NCI-H146 treated with DMSO at 0.1 percent for 48 hours (cell line): Measurements from ENCODE around the gene C1QTNF2.

Experiments
- DNase-seq: peaks from one replicate; lab custom pipeline; 2025; ENCODE audit not compliant: unreplicated experiment; lab: John Stamatoyannopoulos, UW

The C1QTNF2 gene

GRCh38 chr5:160375701-160376100 is 5.3 kb upstream of the C1QTNF2 start:
- DNase-seq, result no peak

GRCh38 chr5:160375166-160375565 is 4.7 kb upstream of the C1QTNF2 start:
- DNase-seq, result no peak

- DNase-seq, result no peak
These were observed 868 bp upstream of the C1QTNF2 start for GRCh38 chr5:160371294-160371693.

- no peak for DNase-seq
These were observed 248 bp upstream of the C1QTNF2 start for GRCh38 chr5:160370713-160371034.

GRCh38 chr5:160367885-160368284 is 2.5 kb downstream of the C1QTNF2 start:
- no peak for DNase-seq

- DNase-seq, result no peak
These were observed 3.2 kb downstream of the C1QTNF2 start for GRCh38 chr5:160367261-160367660.

GRCh38 chr5:160366230-160366629 is 4.2 kb downstream of the C1QTNF2 start:
- DNase-seq, result no peak

- no peak for DNase-seq
These were observed 6.6 kb downstream of the C1QTNF2 start for GRCh38 chr5:160363660-160364395.

GRCh38 chr5:160363211-160363610 is 7.2 kb downstream of the C1QTNF2 start:
- DNase-seq, result no peak

- DNase-seq, result no peak
These were observed 8.7 kb downstream of the C1QTNF2 start for GRCh38 chr5:160361624-160362228.

- DNase-seq, result no peak
These were observed 10.1 kb downstream of the C1QTNF2 start for GRCh38 chr5:160360310-160360709.

- DNase-seq, result no peak
These were observed 10.6 kb downstream of the C1QTNF2 start for GRCh38 chr5:160359816-160360215.

- no peak for DNase-seq
These were observed 11.2 kb downstream of the C1QTNF2 start for GRCh38 chr5:160359242-160359641.

GRCh38 chr5:160357861-160358411 is 12.5 kb downstream of the C1QTNF2 start:
- DNase-seq, result no peak

- DNase-seq, result no peak
These were observed 13.0 kb downstream of the C1QTNF2 start for GRCh38 chr5:160357394-160357793.

- DNase-seq, result no peak
These were observed 13.7 kb downstream of the C1QTNF2 start for GRCh38 chr5:160356550-160357347.

- no peak for DNase-seq
These were observed 15.8 kb downstream of the C1QTNF2 start for GRCh38 chr5:160354666-160355065.

- no peak for DNase-seq
These were observed 17.0 kb downstream of the C1QTNF2 start for GRCh38 chr5:160353379-160353778.

- no peak for DNase-seq
These were observed 18.1 kb downstream of the C1QTNF2 start for GRCh38 chr5:160352308-160352707.

- no peak for DNase-seq
These were observed 20.5 kb downstream of the C1QTNF2 start for GRCh38 chr5:160349935-160350303.

GRCh38 chr5:160349249-160349934 is 21.0 kb downstream of the C1QTNF2 start:
- no peak for DNase-seq
